NOMO-1 (cell line): ENCODE results near the gene OR4D1.

Experiments used
- DNase-seq, 2 experiments: peaks; one replicate each; lab custom pipeline; 2025; ENCODE audit not compliant: unreplicated experiment in 2 of 2; lab: John Stamatoyannopoulos, UW

The OR4D1 gene

GRCh38 chr17:58153046-58153445, 4.9 kb downstream of the OR4D1 start:
- no peak for DNase-seq

- DNase-seq, result no peak
Measured at GRCh38 chr17:58153671-58154070, 5.5 kb downstream of the OR4D1 start.

- DNase-seq, result peak in 1 of 2 experiments; percentile 20
Measured at GRCh38 chr17:58156839-58157803, 8.9 kb downstream of the OR4D1 start.

GRCh38 chr17:58158181-58158580, 10.0 kb downstream of the OR4D1 start:
- no peak for DNase-seq

- no peak for DNase-seq
Measured at GRCh38 chr17:58161566-58161965, 13.4 kb downstream of the OR4D1 start.

- no peak for DNase-seq
Measured at GRCh38 chr17:58165981-58166380, 17.8 kb downstream of the OR4D1 start.

GRCh38 chr17:58166682-58167081, 18.5 kb downstream of the OR4D1 start, which contains the start of gene OR4D2:
Gene OR4D2 (plus strand): TSS chr17:58166982. CDS start chr17:58169656, 2,674 bp downstream.
- DNase-seq, result no peak

GRCh38 chr17:58170622-58171021, 22.4 kb downstream of the OR4D1 start:
- no peak for DNase-seq

- peak in 1 of 2 experiments; percentile 28 for DNase-seq
Measured at GRCh38 chr17:58172369-58173071, 24.3 kb downstream of the OR4D1 start.

- DNase-seq, result no peak
Measured at GRCh38 chr17:58174871-58175270, 26.7 kb downstream of the OR4D1 start.

GRCh38 chr17:58176200-58176599, 28.0 kb downstream of the OR4D1 start:
- peak in 1 of 2 experiments; percentile 11 for DNase-seq

- no peak for DNase-seq
Measured at GRCh38 chr17:58181796-58182195, 33.6 kb downstream of the OR4D1 start.

- DNase-seq, result no peak
Measured at GRCh38 chr17:58183514-58183913, 35.3 kb downstream of the OR4D1 start.

- DNase-seq, result peak; percentile 15 to 33
Measured at GRCh38 chr17:58184308-58184985, 36.3 kb downstream of the OR4D1 start.

GRCh38 chr17:58184986-58185761, 37.0 kb downstream of the OR4D1 start:
- no peak for DNase-seq

GRCh38 chr17:58186591-58186990, 38.4 kb downstream of the OR4D1 start:
- DNase-seq, result no peak

GRCh38 chr17:58187063-58187462, 38.9 kb downstream of the OR4D1 start:
- DNase-seq, result no peak

GRCh38 chr17:58187675-58188074, 39.5 kb downstream of the OR4D1 start:
- DNase-seq, result no peak

GRCh38 chr17:58189436-58190146, 41.4 kb downstream of the OR4D1 start:
- DNase-seq, result no peak
